ENCODE measurements around the gene WDFY4. TPM values are rescaled to one million over a fixed set of nuclear protein-coding genes. Genes with fewer than 3 reads are reported as not detected.

The WDFY4 gene
- total RNA-seq, 1 donor from 2014 or later, result 6.4 TPM

DNA sequence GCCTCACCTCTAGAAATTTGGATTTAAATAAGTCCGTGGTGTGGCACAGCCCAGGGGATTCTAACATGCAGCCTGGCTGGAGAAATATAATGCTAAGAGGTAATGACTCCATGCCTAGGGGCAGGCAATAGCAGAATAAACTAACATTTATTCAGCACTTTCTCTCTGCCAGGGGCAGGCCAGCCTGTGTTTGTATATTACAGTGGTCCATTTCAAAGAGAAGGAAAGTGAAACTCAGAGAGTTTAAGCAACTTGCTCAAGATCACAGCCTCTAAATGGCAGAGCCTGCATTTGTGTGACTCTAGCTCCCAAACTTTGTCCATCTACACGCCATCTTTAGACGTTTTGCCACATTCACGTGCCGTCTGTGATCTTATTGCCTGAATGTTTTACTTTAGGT lies 261.7 kb downstream of the WDFY4 start:
- Histone ChIP-seq H3K4me3 (no peak overlapping the region), H3K9me3 (no peaks in the 10 kb centered on the region), H3K27ac (no peak overlapping the region), H3K27me3 (no peaks in the 10 kb centered on the region), H3K36me3 (no peaks in the 10 kb centered on the region), H3K4me1 (peaks cover 5% of the 10 kb centered on the region)
- no peak for DNase-seq (ENCODE audit: extremely low spot score in 2 of 2)
- TF ChIP-seq, protein P1, sequence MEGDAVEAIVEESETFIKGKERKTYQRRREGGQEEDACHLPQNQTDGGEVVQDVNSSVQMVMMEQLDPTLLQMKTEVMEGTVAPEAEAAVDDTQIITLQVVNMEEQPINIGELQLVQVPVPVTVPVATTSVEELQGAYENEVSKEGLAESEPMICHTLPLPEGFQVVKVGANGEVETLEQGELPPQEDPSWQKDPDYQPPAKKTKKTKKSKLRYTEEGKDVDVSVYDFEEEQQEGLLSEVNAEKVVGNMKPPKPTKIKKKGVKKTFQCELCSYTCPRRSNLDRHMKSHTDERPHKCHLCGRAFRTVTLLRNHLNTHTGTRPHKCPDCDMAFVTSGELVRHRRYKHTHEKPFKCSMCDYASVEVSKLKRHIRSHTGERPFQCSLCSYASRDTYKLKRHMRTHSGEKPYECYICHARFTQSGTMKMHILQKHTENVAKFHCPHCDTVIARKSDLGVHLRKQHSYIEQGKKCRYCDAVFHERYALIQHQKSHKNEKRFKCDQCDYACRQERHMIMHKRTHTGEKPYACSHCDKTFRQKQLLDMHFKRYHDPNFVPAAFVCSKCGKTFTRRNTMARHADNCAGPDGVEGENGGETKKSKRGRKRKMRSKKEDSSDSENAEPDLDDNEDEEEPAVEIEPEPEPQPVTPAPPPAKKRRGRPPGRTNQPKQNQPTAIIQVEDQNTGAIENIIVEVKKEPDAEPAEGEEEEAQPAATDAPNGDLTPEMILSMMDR (IDR thresholded peaks at IDR 0.05), result no peak
- TF ChIP-seq POLR2A (IDR thresholded peaks at IDR 0.05), result no peak
- no peak for TF ChIP-seq POLR2AphosphoS5 (IDR thresholded peaks at IDR 0.05; ENCODE audit: insufficient read depth in 1 of 2, low read depth in 1 of 2)
- intact Hi-C loops (cut with DNase I), result no loop called here

DNA sequence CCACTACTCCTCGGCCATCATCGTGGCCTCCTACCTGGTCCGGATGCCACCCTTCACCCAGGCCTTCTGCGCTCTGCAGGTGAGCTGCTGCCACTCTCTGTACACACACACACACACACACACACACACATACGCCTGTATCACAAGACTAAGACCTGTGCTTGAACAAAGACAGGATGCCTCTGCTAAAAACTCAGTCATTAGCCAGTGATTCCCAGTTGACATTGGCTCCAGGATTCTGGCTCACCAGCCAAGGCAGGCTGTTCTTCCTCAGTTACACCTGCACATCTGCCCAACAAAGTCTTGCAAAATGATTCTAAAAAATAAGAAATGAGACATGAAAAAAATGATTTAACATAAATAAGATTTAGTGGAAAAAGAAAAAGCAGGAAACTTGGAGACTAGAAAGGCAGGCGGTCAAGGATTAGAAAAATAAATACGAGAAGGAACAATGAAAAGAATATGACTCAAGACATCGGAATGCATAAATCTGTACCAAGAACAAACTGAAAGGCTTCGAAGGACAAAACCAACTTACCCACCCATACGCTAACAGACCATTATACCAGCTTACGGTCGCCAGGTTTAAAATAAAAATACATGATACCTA lies 262.3 kb downstream of the WDFY4 start:
- no peak for DNase-seq (ENCODE audit: extremely low spot score in 2 of 2)

DNA sequence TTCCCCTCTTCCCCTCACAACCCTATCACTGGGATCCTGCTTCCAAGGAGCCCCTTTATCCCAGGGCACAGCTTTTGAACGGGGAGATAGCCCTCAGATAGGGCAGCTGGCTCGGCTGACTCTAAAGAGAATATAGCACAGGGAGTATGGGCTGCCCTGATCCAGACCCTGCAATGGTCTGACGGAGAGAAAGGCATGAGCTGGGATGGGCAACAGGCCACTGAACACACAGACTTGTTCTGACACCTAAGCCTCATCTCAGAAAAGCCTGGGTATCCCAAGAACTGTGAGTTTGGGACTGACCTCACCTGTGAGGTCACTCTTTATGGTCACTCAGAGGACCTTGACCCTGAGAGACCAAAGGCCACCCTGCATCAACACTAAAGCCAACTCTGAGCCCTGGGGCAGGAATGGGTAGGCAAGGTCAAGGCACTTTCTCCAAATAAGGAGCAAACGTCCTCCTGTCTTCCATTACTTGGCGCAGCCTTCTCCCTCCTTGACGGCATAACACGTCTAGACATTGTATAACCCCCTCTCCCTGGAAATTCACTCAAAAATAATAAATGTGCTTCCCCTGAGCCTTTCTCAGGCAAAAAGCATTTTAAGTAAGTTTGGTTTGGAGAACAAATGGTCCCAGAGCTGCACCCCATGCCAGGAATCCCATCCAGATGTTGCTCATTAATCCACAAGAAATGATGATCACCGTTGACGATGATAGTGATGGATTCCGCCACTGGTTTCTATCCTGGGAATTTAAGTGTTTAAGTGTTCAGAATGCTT lies 263.2 kb downstream of the WDFY4 start:
- TF ChIP-seq, protein P1 (IDR thresholded peaks at IDR 0.05), result no peak
- no peak for TF ChIP-seq POLR2AphosphoS5 (IDR thresholded peaks at IDR 0.05; ENCODE audit: insufficient read depth in 1 of 2, low read depth in 1 of 2)
- no peak for TF ChIP-seq POLR2A (IDR thresholded peaks at IDR 0.05)
- no peaks in the 10 kb centered on the region for H3K27me3 ChIP-seq
- no peaks in the 10 kb centered on the region for H3K9me3 ChIP-seq
- H3K4me3 ChIP-seq, result no peak overlapping the region
- no peaks in the 10 kb centered on the region for H3K36me3 ChIP-seq
- intact Hi-C loops (cut with DNase I), result no loop called here
- H3K27ac ChIP-seq, result no peak overlapping the region
- no peak for DNase-seq (ENCODE audit: extremely low spot score in 2 of 2)
- peaks cover 5% of the 10 kb centered on the region for H3K4me1 ChIP-seq

More for the DNA sequence above, 262.3 kb downstream of the WDFY4 start:
- Histone ChIP-seq H3K4me3 (no peak overlapping the region), H3K27ac (no peak overlapping the region), H3K4me1 (peaks cover 5% of the 10 kb centered on the region), H3K9me3 (no peaks in the 10 kb centered on the region), H3K36me3 (no peaks in the 10 kb centered on the region), H3K27me3 (no peaks in the 10 kb centered on the region)
- TF ChIP-seq, protein P1 (IDR thresholded peaks at IDR 0.05), result no peak
- TF ChIP-seq POLR2A (IDR thresholded peaks at IDR 0.05), result no peak
- TF ChIP-seq POLR2AphosphoS5 (IDR thresholded peaks at IDR 0.05; ENCODE audit: insufficient read depth in 1 of 2, low read depth in 1 of 2), result no peak
- intact Hi-C loops (cut with DNase I), result no loop called here

DNA sequence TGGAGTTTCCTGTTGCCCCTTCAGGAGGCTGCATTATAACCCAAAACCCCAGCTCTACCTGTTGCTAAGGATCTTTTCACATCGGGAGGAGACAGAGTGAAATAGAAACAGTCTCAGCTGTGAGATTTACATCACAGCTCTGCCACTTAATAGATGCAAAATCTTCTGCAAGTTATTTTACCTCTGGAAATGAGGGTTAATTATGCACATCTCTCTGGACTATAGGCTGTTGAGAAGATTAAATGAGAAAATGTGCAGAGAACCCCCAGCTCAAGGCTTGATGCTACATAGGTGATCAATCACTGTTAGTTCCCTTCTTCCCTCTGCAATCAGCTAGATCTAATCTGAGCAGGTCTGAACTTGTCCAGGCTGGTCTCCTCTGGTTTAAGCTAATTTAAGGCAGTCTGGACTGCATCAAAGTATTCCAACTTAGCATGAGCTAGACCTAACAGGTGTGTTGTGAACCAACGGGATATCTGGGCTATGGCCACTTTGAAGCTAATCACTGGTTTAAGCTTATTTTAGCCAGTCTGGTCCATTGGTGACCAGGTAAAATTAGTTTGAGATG lies 263.9 kb downstream of the WDFY4 start:
- intact Hi-C loops (cut with DNase I), result no loop called here
- H3K36me3 ChIP-seq, result no peaks in the 10 kb centered on the region
- no peaks in the 10 kb centered on the region for H3K27me3 ChIP-seq
- TF ChIP-seq, protein P1 (IDR thresholded peaks at IDR 0.05), result no peak
- TF ChIP-seq POLR2AphosphoS5 (IDR thresholded peaks at IDR 0.05; ENCODE audit: insufficient read depth in 1 of 2, low read depth in 1 of 2), result no peak
- no peak for TF ChIP-seq POLR2A (IDR thresholded peaks at IDR 0.05)
- no peak overlapping the region for H3K27ac ChIP-seq
- no peak overlapping the region for H3K4me3 ChIP-seq
- no peak for DNase-seq (ENCODE audit: extremely low spot score in 2 of 2)
- peaks cover 5% of the 10 kb centered on the region for H3K4me1 ChIP-seq
- no peaks in the 10 kb centered on the region for H3K9me3 ChIP-seq

DNA sequence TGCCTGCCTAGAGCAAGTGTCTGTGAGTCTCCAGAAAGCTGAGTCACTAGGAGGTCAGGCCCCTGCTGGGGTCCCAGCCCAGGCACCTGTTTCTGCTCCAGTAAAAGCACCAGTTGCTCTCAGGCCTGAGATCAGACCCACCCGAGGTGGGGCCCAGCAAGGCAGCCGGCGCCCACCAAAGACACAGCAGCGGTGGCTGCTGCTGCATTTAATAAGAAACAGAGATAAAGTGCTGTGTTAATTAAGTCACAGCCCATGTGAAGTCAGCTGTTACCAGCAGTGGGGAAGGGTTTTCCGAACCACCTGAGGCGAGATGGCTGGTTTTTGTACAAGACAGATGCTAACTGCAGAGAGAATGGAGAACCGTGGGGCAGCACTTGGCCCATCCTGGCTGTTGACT lies 267.0 kb downstream of the WDFY4 start:
- TF ChIP-seq POLR2AphosphoS5 (IDR thresholded peaks at IDR 0.05; ENCODE audit: insufficient read depth in 1 of 2, low read depth in 1 of 2), result no peak
- TF ChIP-seq, protein P1 (IDR thresholded peaks at IDR 0.05), result no peak
- Histone ChIP-seq H3K27me3 (no peaks in the 10 kb centered on the region), H3K36me3 (no peaks in the 10 kb centered on the region), H3K4me3 (no peak overlapping the region), H3K27ac (no peak overlapping the region), H3K4me1 (no peaks in the 10 kb centered on the region), H3K9me3 (no peaks in the 10 kb centered on the region)
- DNase-seq (ENCODE audit: extremely low spot score in 2 of 2), result no peak
- intact Hi-C loops (cut with DNase I), result no loop called here
